SU-DHL-6 (cell line): ENCODE measurements around the gene FXYD4.

Experiments
- H2AFZ ChIP-seq: fragments of 200-600 bp; sonication (generic); 2 replicates; pipeline ENCODE4 v1.6.1; 2014; ENCODE audit warnings: low read depth, mild to moderate bottlenecking, moderate library complexity, mixed read lengths, antibody characterized with exemption, low read length; ENCODE audit not compliant: severe bottlenecking
- H3F3A ChIP-seq: fragments of 200-600 bp; shearing (Covaris generic); 2 replicates; pipeline ENCODE4 v1.6.0; 2016; ENCODE audit warnings: antibody characterized with exemption, mild to moderate bottlenecking; ENCODE audit not compliant: insufficient read depth
- H3K27ac ChIP-seq: fragments of 200-600 bp; sonication (generic); 2 replicates; pipeline ENCODE4 v1.5.1; 2016; ENCODE audit warnings: low read depth, mild to moderate bottlenecking, low read length, moderate library complexity, mixed read lengths
- H3K27me3 ChIP-seq: fragments of 200-600 bp; sonication (generic), shearing (Covaris generic); 2 replicates; pipeline ENCODE4 v1.6.0; 2014; ENCODE audit warnings: mild to moderate bottlenecking, low read length
- H3K36me3 ChIP-seq: fragments of 200-600 bp; sonication (generic); 2 replicates; pipeline ENCODE4 v1.6.1; 2014; ENCODE audit warnings: mild to moderate bottlenecking, low read length, mixed read lengths
- H3K4me2 ChIP-seq: fragments of 300-600, 200-600 bp; shearing (Covaris generic), sonication (generic); 2 replicates; pipeline ENCODE4 v1.6.0; 2014; ENCODE audit warnings: low read length, low read depth, mild to moderate bottlenecking; ENCODE audit not compliant: poor library complexity, severe bottlenecking
- H3K4me3 ChIP-seq: fragments of 200-600 bp; sonication (generic); 2 replicates; pipeline ENCODE4 v1.5.1; 2014; ENCODE audit warnings: antibody characterized with exemption, low read length, mild to moderate bottlenecking, mixed read lengths; ENCODE audit not compliant: insufficient read depth, poor library complexity, severe bottlenecking
- H3K79me2 ChIP-seq: fragments of 200-600 bp; sonication (generic); 2 replicates; pipeline ENCODE4 v1.6.1; 2014; ENCODE audit warnings: mild to moderate bottlenecking, low read length, moderate library complexity; ENCODE audit not compliant: insufficient read depth
- H3K9ac ChIP-seq: fragments of 200-600 bp; sonication (generic); 2 replicates; pipeline ENCODE4 v1.7.0; 2014; ENCODE audit warnings: mild to moderate bottlenecking, low read length
- H3K9me2 ChIP-seq: fragments of 200-600 bp; sonication (generic); replicated peaks from 2 replicates; pipeline ENCODE4 v1.6.1; 2014; ENCODE audit warnings: low read length; ENCODE audit not compliant: insufficient read depth
- H3K9me3 ChIP-seq: fragments of 200-600 bp; sonication (generic); 2 replicates; pipeline ENCODE4 v1.6.1; 2014; ENCODE audit warnings: low read length, mixed read lengths; ENCODE audit not compliant: insufficient read depth
- H4K20me1 ChIP-seq: fragments of 200-600 bp; sonication (generic); 2 replicates; pipeline ENCODE4 v1.6.1; 2014; ENCODE audit warnings: low read depth, mild to moderate bottlenecking, antibody characterized with exemption, low read length, moderate library complexity, mixed read lengths
- CTCF ChIP-seq: fragments of 200-600 bp; sonication (generic); IDR thresholded peaks from one replicate; pipeline ENCODE4 v1.5.1; 2017; ENCODE audit warnings: antibody characterized with exemption, mild to moderate bottlenecking, low read length, moderate library complexity; ENCODE audit not compliant: insufficient read depth, poor library complexity, severe bottlenecking
- EZH2phosphoT487 ChIP-seq: fragments of 200-600 bp; sonication (generic), shearing (Covaris generic); conservative IDR thresholded peaks from 2 replicates; pipeline ENCODE4 v1.6.1; 2018; ENCODE audit warnings: mild to moderate bottlenecking, antibody characterized with exemption, low read length, moderate library complexity, mixed read lengths

The FXYD4 gene

GRCh38 chr10:43342279-43343125, 28.9 kb upstream of the FXYD4 start:
- no peaks in the 10 kb centered on the region for H3K79me2 ChIP-seq
- H3K36me3 ChIP-seq: no peaks in the 10 kb centered on the region
- no peak overlapping the region for H2AFZ ChIP-seq
- H3K9me3 ChIP-seq: no peaks in the 10 kb centered on the region
- no peak overlapping the region for H3K9ac ChIP-seq
- H4K20me1 ChIP-seq: no peaks in the 10 kb centered on the region
- no peaks in the 10 kb centered on the region for H3K27me3 ChIP-seq
- TF ChIP-seq CTCF (no peak), EZH2phosphoT487 (no peak)
- no peak overlapping the region for H3K4me3 ChIP-seq
- H3K4me2 ChIP-seq: no peak overlapping the region
- no peak overlapping the region for H3K27ac ChIP-seq
- no peaks in the 10 kb centered on the region for H3K9me2 ChIP-seq
- H3F3A ChIP-seq: no peaks in the 10 kb centered on the region

- Histone ChIP-seq H3K27me3 (no peaks in the 10 kb centered on the region), H4K20me1 (no peaks in the 10 kb centered on the region), H3K79me2 (no peaks in the 10 kb centered on the region), H3K4me2 (no peak overlapping the region), H3F3A (no peaks in the 10 kb centered on the region), H3K27ac (no peak overlapping the region), H3K9me2 (no peaks in the 10 kb centered on the region), H2AFZ (no peak overlapping the region), H3K9ac (no peak overlapping the region), H3K4me3 (no peak overlapping the region), H3K36me3 (no peaks in the 10 kb centered on the region), H3K9me3 (no peaks in the 10 kb centered on the region)
- no peak for TF ChIP-seq EZH2phosphoT487
- no peak for TF ChIP-seq CTCF
Measured at GRCh38 chr10:43343126-43343525, 28.3 kb upstream of the FXYD4 start.

- no peak for TF ChIP-seq CTCF
Measured at GRCh38 chr10:43344051-43344450, 27.4 kb upstream of the FXYD4 start.

More at GRCh38 chr10:43344051-43344450, 27.4 kb upstream of the FXYD4 start:
- H3K9me2 ChIP-seq: no peaks in the 10 kb centered on the region
- no peaks in the 10 kb centered on the region for H3F3A ChIP-seq
- H3K4me3 ChIP-seq: no peak overlapping the region
- H3K27ac ChIP-seq: no peak overlapping the region
- no peaks in the 10 kb centered on the region for H3K27me3 ChIP-seq
- H2AFZ ChIP-seq: no peak overlapping the region
- H3K79me2 ChIP-seq: no peaks in the 10 kb centered on the region
- H3K36me3 ChIP-seq: no peaks in the 10 kb centered on the region
- H4K20me1 ChIP-seq: no peaks in the 10 kb centered on the region
- no peak overlapping the region for H3K4me2 ChIP-seq
- no peaks in the 10 kb centered on the region for H3K9me3 ChIP-seq
- no peak overlapping the region for H3K9ac ChIP-seq
